Effector CD4-positive, alpha-beta T cell (primary cell): ENCODE results near the gene BUB1B.

ENCODE experiments used
- DNase-seq: peaks from one replicate; pipeline ENCODE4 v3.0.0-alpha.2; 2020

The BUB1B gene

DNA sequence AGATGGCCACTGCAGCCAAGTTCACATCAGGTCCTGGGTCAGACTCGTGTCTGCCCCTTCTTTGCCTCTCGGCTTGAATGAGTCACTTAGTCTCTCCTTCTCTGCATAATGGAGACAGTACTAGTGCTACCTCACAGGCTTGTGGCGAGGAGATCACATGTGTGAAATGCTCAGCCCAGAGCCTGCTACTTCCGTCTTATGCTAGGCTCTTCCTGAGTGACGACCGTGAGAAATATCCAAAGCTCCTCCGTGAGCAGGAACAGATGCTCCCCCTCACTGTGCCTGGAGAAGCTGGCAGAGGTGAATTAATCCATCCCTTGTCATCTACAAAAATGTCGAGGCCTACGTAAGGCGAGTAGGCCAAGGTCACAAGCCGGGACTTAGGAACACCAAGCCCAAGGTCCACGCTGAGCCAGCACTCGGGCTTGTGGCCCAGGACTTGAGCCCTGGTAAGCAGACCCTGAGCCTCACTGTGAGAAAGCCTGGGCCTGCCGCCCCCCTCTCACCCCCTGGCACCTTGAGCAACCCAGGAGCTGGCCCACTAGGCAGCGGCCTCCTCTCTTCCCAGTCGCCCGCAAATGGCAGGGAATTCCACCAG, 95.9 kb downstream of the BUB1B start:
- no peak for DNase-seq

DNA sequence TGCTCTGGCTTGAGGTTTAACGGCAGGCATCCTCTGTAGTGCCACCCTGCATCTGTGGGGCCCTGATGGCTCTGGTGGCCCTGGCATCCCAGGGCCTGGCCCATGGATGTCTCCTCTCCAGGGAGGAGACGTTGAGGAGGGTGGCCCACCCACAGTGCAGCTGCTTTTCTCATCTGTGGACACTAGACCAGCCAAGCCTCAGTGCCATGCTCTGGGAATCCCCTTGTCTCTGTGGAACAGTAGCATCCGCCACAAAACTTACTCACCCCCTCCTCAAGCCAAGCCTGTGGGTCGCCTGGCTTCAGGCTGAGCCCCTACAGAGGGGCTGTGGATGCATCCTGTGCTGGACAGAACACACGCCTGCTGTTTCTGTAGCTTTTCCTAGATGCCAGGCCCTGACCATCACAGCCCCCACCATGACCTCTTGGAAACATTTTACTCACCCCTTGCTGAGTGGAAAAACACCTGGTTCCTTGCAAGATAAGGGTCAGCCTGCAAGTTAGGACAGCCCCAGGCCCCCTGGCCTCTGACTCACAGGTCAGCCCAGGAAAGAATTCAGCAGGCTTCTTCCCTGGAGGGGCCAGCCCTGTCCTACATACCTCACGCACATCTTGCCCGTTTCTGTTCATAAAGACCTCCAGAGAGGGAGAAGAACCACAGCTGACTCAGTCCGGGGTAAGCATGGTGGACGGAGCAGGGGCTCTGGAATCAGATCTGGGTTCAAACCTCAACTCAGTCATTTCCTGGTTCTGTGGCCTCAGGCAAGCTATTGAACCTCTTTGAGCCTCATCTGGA, 97.0 kb downstream of the BUB1B start:
- no peak for DNase-seq

DNA sequence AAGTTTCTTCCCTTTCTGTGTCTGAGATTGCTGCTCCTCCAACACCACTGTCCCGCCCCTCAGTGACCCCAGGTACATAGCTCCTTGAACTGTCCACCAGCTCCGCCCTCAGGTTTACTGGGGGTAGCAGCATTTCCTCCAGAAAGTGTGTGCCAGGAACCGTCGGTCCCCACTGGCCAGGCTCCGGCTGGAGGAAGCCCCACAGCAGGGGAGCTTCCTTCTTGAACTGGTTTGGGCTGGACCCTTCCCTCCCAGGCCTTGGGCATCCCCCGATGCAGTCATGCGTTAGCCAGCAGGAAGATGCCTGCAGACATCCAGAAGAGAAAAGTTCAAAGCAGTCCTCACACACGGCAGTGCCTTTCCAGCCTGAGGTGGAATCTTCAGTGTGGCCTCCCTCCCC, 97.7 kb downstream of the BUB1B start:
- no peak for DNase-seq

DNA sequence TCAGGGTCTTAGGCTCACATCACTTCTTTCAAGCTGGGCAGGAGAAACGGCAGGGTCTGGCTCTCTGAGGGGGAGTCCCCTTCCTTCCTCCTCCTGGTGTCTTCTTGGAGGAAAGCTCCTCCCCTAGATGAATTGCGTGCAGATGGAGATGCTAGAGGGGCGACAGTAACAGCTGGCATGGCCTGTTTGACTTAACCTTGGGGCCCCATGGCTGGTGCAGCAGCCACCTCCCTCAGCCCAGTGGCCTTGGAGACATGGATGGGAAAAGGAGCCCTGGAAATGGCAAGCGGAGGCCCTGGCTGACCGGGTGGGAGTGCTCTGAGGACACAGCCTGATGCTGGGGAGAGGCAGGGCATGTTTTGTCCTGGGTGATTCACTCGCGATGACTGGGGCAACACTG, 98.2 kb downstream of the BUB1B start:
- no peak for DNase-seq

DNA sequence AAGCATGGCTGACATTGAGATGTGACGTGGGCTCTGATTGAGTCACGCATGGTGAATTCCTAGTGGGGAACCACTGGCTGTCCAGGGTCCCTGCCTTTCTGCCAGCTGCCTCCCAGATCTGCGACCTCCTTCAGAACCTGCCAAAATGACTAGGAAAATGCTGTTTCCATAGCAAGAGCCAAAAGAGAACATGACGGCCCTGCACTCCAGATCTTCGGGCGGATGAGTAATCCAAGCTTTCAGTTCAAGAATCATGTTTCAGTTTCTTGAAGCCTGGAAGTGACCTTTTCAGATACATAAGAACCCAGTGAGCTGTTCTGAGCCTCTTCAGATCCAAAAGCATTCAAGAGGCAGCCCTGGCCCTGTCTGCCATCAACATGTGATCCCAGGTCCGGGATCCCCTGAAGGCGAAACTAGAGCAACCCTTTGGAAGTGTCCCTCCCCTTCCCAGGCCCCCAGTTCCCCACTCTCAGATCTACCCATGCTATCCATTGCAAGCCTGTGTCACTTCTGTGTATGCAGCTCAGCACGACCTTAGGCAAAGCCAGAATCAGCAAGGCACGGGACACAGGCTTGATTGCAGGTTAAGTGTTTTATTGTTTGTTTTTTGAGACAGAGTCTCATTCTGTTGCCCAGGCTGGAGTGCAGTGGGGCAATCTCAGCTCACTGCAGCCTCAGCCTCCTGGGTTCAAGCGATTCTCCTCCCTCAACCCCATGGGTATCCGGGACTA, 102.3 kb downstream of the BUB1B start:
- no peak for DNase-seq

DNA sequence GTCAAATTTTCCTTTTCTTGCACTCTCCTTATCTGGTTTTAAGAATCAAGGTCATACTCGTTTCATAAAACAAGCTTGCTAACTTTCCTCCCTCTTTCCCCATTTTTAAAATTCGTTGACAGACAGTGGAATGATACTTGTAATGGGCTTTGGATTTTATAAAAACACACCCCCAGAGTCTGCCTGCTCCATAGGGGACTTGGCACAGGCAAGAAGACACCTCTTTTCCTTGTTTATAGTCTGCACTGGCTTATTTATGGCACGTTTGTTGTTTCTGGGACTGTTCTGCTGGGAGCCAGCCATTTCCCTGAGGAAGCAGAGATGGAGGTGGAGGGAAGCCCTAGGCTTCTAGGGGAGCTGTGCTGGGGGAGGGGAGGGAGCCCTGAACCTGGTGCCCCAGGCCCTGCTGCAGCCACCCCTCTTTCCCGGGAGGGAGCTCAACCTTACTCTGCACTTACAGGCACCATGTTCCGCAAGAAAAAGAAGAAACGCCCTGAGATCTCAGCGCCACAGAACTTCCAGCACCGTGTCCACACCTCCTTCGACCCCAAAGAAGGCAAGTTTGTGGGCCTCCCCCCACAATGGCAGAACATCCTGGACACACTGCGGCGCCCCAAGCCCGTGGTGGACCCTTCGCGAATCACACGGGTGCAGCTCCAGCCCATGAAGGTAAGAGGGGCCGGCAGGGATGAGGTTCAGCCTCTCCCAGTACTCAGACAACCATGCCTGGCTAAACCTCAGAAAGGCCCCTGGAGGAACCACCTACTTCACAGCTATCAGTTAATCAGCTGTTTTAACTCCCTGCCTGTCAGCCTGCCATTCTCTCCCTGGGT, 103.7 kb downstream of the BUB1B start:
- no peak for DNase-seq

DNA sequence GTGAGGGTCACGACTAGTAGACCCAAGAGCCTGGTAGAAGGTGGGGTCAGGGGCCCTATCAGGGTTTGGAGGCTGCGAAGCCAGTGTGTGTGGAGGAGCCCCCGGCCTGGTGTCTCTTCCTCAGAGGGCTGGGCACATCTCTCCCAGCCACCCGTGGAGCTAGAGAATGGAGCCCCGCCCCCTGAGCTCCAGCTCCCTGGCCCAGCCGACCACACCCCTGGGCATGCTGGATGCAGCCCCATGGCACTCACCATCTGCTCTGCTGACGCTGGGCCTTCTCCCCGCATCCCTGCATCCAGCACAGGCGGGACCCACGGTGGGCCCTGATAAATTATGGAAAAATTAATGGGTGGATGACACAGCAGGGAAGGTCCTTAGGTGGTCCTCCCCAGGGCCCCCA, 104.5 kb downstream of the BUB1B start:
- DNase-seq = no peak

DNA sequence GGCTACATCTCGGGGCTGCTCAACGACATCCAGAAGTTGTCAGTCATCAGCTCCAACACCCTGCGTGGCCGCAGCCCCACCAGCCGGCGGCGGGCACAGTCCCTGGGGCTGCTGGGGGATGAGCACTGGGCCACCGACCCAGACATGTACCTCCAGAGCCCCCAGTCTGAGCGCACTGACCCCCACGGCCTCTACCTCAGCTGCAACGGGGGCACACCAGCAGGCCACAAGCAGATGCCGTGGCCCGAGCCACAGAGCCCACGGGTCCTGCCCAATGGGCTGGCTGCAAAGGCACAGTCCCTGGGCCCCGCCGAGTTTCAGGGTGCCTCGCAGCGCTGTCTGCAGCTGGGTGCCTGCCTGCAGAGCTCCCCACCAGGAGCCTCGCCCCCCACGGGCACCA, 105.0 kb downstream of the BUB1B start:
- no peak for DNase-seq

DNA sequence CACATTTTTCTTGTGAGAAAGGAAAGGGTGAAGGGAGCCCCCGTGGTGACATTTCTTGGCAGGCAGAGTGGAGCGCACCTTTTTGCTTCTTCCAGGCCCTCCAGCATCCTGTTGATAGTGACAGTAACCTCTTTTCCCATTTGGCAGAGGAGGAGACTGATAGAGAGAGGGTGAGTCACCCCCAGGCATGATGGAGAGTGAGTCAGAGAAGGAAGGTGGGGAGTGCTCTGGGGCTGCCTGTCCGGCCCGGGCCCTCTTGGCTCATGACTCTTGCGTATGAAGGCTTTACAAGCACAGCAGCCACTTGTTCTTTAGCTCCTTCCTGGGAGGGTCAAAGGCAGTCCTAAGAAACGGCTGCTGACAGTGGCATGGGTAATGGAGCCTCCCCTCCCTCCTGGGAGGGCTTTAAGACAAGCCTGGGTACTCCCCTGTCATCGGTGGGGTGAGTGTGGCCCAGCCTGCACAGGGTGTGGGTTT, 106.0 kb downstream of the BUB1B start:
- no peak for DNase-seq

DNA sequence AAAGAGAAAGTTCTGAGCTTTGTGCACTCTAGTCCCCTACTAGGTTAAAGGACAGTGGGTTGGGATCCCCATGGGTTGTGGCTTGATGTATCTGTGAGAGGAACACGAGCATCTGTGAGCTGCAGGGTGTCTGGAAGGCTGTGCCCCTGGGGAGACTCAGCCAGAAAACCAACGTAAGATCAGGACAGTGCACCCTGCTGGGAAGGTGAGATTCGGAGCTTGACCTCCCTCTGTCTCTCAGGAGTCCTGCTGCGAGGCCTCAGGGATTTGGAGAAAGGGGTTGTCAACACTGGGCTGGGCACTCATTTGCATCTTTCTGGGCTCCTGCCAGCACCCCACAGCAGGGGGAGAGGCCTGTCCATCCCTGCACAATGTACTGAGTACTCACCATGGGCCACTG, 106.8 kb downstream of the BUB1B start:
- no peak for DNase-seq

DNA sequence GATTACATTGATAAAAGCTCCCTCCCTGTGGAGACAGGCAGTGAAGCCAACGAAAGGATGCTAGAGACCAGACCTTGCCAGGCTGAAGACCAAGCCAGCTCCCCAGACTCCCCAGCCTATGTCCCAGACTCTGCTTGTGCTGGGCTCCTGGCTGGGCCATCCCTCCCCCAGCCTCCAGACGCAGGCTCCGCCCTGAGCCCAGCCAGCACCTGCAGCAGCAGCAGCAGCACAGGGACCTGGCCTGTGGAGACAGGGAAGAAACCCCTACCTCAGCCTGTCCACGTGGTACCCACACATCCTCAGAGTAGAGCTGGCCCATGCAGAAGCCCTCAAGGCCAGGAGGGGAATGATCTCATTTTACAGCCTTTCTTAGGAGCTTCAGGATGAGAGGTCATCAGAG, 108.7 kb downstream of the BUB1B start:
- no peak for DNase-seq

DNA sequence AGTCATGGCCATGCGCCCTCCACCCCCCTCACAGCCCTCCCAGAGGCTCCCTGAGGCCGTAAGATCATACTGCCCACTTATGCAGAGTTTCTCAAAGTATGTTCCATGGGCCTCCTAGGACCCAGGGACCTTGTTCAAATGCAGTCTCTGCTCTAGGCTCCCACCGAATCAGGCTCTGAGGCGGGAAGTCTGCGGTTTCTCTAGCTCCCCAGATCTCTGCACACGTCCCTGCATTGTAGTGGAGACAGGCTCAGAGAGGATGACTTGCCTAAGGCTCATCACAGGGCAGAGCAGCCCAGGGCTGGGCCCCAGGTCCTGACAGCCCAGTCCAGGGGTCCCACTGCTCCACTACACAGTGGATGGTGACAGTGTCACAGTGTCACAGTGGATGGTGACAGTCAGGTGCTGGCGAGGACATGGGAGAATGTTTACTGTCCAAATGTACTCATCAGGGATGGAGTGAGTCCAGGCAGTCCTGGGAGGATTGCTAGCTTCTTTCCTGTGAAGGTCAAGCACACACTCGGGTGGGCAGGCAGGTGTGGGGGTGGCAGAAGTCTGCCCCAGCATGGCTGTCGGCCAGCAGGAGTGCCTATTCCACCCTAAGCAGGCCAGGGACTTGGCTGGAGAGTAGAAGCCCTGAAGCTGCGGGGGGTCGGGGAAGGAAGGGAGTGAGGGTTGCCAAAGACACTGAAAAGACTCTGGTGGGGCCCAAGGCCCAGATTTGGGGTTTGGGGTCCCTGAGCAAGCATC, 109.6 kb downstream of the BUB1B start:
- DNase-seq = no peak
